NCI-H2029 (cell line): ENCODE data around the gene GLIS2.

ENCODE experiments used
- DNase-seq: peaks from one replicate; lab custom pipeline; 2025; lab: John Stamatoyannopoulos, UW

The GLIS2 gene

GRCh38 chr16:4383591-4384444, 68.0 kb downstream of the GLIS2 start:
- DNase-seq: no peak

GRCh38 chr16:4384509-4384942, 68.7 kb downstream of the GLIS2 start:
- no peak for DNase-seq

GRCh38 chr16:4385066-4385788, 69.4 kb downstream of the GLIS2 start:
- no peak for DNase-seq

- no peak for DNase-seq
Observed at GRCh38 chr16:4385789-4386450, 70.1 kb downstream of the GLIS2 start.

GRCh38 chr16:4386451-4386805, 70.6 kb downstream of the GLIS2 start:
- no peak for DNase-seq

GRCh38 chr16:4386951-4387565, 71.2 kb downstream of the GLIS2 start:
- DNase-seq: no peak

GRCh38 chr16:4387781-4388180, 71.9 kb downstream of the GLIS2 start:
- DNase-seq: no peak

GRCh38 chr16:4388271-4389021, 72.6 kb downstream of the GLIS2 start:
- DNase-seq: no peak
